GM13976 (cell line): ENCODE results near the gene NRG3.

ENCODE experiments used
- DNase-seq: peaks from one replicate; pipeline ENCODE4 v3.0.0; 2012; ENCODE audit warnings: low spot score
- CTCF ChIP-seq: IDR thresholded peaks from 2 replicates; pipeline ENCODE4 v1.5.1; 2012; ENCODE audit warnings: borderline replicate concordance, mild to moderate bottlenecking; ENCODE audit not compliant: insufficient read depth; ENCODE audit errors: extremely low read depth, missing control alignments, control extremely low read depth
- in situ Hi-C: fragments of 300-500 bp; cut with MboI; formaldehyde crosslinking; loops from one replicate; pipeline ENCODE4 v1.12.0; 2022; ENCODE audit warnings: low sequenced_read_pairs, mixed read lengths, inconsistent platforms; ENCODE audit not compliant: unreplicated experiment

Gene NRG3

GRCh38 chr10:82358486-82359099 lies 483.6 kb downstream of the NRG3 start:
- DNase-seq: no peak
- in situ Hi-C loops: no loop called here
- TF ChIP-seq CTCF: no peak

GRCh38 chr10:82361256-82361655 lies 486.3 kb downstream of the NRG3 start:
- TF ChIP-seq CTCF: no peak
- DNase-seq: no peak
- in situ Hi-C loops: no loop called here

GRCh38 chr10:82377608-82378007 lies 502.6 kb downstream of the NRG3 start:
- in situ Hi-C loops: no loop called here
- DNase-seq: peak; percentile 18
- TF ChIP-seq CTCF: peak; percentile 21

GRCh38 chr10:82378146-82378545 lies 503.2 kb downstream of the NRG3 start:
- in situ Hi-C loops: no loop called here
- no peak for DNase-seq
- no peak for TF ChIP-seq CTCF

GRCh38 chr10:82383350-82383749 lies 508.4 kb downstream of the NRG3 start:
- in situ Hi-C loops: no loop called here
- no peak for DNase-seq
- TF ChIP-seq CTCF: no peak

- DNase-seq: no peak
- TF ChIP-seq CTCF: no peak
- in situ Hi-C loops: no loop called here
Measured at GRCh38 chr10:82390866-82391658, 516.1 kb downstream of the NRG3 start.
